Ishikawa (cell line): ENCODE results near the gene ABCB11.
A peak's percentile ranks its signal among the peaks of the same experiment; 100 is the strongest.

Experiments used
- CEBPB ChIP-seq: IDR thresholded peaks from 2 replicates; pipeline ENCODE4 v1.6.1; 2012
- CREB1 ChIP-seq: IDR thresholded peaks from 2 replicates; pipeline ENCODE4 v1.6.1; 2012; ENCODE audit warnings: low read depth
- EGR1 ChIP-seq: IDR thresholded peaks from 2 replicates; pipeline ENCODE4 v1.6.1; 2012
- EP300 ChIP-seq: IDR thresholded peaks from 2 replicates; pipeline ENCODE4 v1.6.1; 2012; ENCODE audit warnings: borderline replicate concordance
- FOXM1 ChIP-seq: IDR thresholded peaks from 2 replicates; pipeline ENCODE4 v1.6.1; 2012; ENCODE audit warnings: low read depth, borderline replicate concordance
- MAX ChIP-seq: IDR thresholded peaks from 2 replicates; pipeline ENCODE4 v1.6.1; 2012
- NFIC ChIP-seq: IDR thresholded peaks from 2 replicates; pipeline ENCODE4 v1.6.1; 2012
- RAD21 ChIP-seq: IDR thresholded peaks from 2 replicates; pipeline ENCODE4 v1.6.1; 2012; ENCODE audit warnings: low read depth
- REST ChIP-seq: IDR thresholded peaks from 2 replicates; pipeline ENCODE4 v1.6.1; 2012; ENCODE audit warnings: low read depth, mild to moderate bottlenecking
- TAF1 ChIP-seq: IDR thresholded peaks from 2 replicates; pipeline ENCODE4 v1.6.1; 2012; ENCODE audit warnings: low read depth, mild to moderate bottlenecking
- TCF12 ChIP-seq: IDR thresholded peaks from 2 replicates; pipeline ENCODE4 v1.6.1; 2012; ENCODE audit warnings: low read depth
- TEAD4 ChIP-seq: IDR thresholded peaks from 2 replicates; pipeline ENCODE4 v1.6.1; 2012
- USF1 ChIP-seq: IDR thresholded peaks from 2 replicates; pipeline ENCODE4 v1.6.1; 2012
- YY1 ChIP-seq: IDR thresholded peaks from 2 replicates; pipeline ENCODE4 v1.6.1; 2012; ENCODE audit warnings: low read depth
- ZBTB7A ChIP-seq: IDR thresholded peaks from 2 replicates; pipeline ENCODE4 v1.6.1; 2012; ENCODE audit warnings: low read depth

ABCB11 gene

GRCh38 chr2:168895771-168896170, 135.4 kb downstream of the ABCB11 start:
- TF ChIP-seq TAF1 (no peak), USF1 (no peak), TEAD4 (no peak), REST (no peak), YY1 (no peak), CREB1 (no peak), FOXM1 (no peak), EP300 (no peak), NFIC (no peak)

GRCh38 chr2:168894720-168895119, 136.4 kb downstream of the ABCB11 start:
- TF ChIP-seq FOXM1 (no peak), REST (no peak)

GRCh38 chr2:168894101-168894500, 137.0 kb downstream of the ABCB11 start:
- TF ChIP-seq TAF1 (no peak), USF1 (no peak), REST (no peak), CREB1 (no peak)

- no peak for TF ChIP-seq ZBTB7A
- no peak for TF ChIP-seq RAD21
- TF ChIP-seq EP300 = no peak
- no peak for TF ChIP-seq MAX
- TF ChIP-seq NFIC = no peak
- TF ChIP-seq YY1 = no peak
- TF ChIP-seq TCF12 = no peak
- no peak for TF ChIP-seq CREB1
Measured at GRCh38 chr2:168892327-168892726, 138.8 kb downstream of the ABCB11 start.

- peak; percentile 67 for TF ChIP-seq TAF1
- peak; percentile 32 for TF ChIP-seq TEAD4
- TF ChIP-seq TCF12 = peak; percentile 51
- no peak for TF ChIP-seq CEBPB
- TF ChIP-seq EGR1 = peak; percentile 24; the same call in 1 of the 2 replicates
- no peak for TF ChIP-seq NFIC
- TF ChIP-seq YY1 = peak; percentile 87
- TF ChIP-seq REST = no peak
- no peak for TF ChIP-seq ZBTB7A
- TF ChIP-seq EP300 = no peak
- TF ChIP-seq USF1 = no peak
- TF ChIP-seq FOXM1 = peak; percentile 87
- peak; percentile 13; the same call in 1 of the 2 replicates for TF ChIP-seq CREB1
- peak; percentile 72 for TF ChIP-seq MAX
- TF ChIP-seq RAD21 = no peak
Measured at GRCh38 chr2:168890006-168890782, 140.9 kb downstream of the ABCB11 start, which contains the start of gene SPC25. Gene SPC25 (minus strand): TSS chr2:168890430. CDS start chr2:168889519, 911 bp downstream.
